Hematopoietic multipotent progenitor cell treated with erythropoietin and hydrocortisone succinate and interleukin-3 and kit ligand, for 15 days (in vitro differentiated cells): Measurements from ENCODE around the gene TUBB4B.
"Not testable (repeated sequence)": the region's sequence is repeated elsewhere in the genome, so short reads cannot be mapped to it uniquely, and the experiment has no call there.

ENCODE experiments used
- DNase-seq: peaks from one replicate; pipeline ENCODE4 v3.0.0-alpha.2; 2015; ENCODE audit warnings: low spot score

The TUBB4B gene

GRCh38 chr9:137252555-137253506, 11.7 kb downstream of the TUBB4B start:
- no peak for DNase-seq

GRCh38 chr9:137253717-137254623, 12.9 kb downstream of the TUBB4B start:
- DNase-seq = no peak

GRCh38 chr9:137254624-137255447, 13.7 kb downstream of the TUBB4B start, which contains the start of gene NELFB:
Gene NELFB, plus strand, starts transcription at chr9:137255327.
- DNase-seq = peak; percentile 90

GRCh38 chr9:137255448-137256114, 14.5 kb downstream of the TUBB4B start:
- no peak for DNase-seq

- no peak for DNase-seq
Observed at GRCh38 chr9:137256362-137256761, 15.3 kb downstream of the TUBB4B start.

GRCh38 chr9:137256856-137257255, 15.8 kb downstream of the TUBB4B start:
- DNase-seq = no peak

- not testable (repeated sequence) for DNase-seq
Observed at GRCh38 chr9:137262173-137262908, 21.3 kb downstream of the TUBB4B start.

- DNase-seq = no peak
Observed at GRCh38 chr9:137262909-137263285, 21.8 kb downstream of the TUBB4B start.

GRCh38 chr9:137263506-137263905, 22.4 kb downstream of the TUBB4B start:
- DNase-seq = no peak

GRCh38 chr9:137264067-137264466, 23.0 kb downstream of the TUBB4B start:
- no peak for DNase-seq

- DNase-seq = no peak
Observed at GRCh38 chr9:137265496-137266161, 24.5 kb downstream of the TUBB4B start.

- DNase-seq = no peak
Observed at GRCh38 chr9:137266162-137266527, 25.1 kb downstream of the TUBB4B start.

GRCh38 chr9:137266585-137267453, 25.7 kb downstream of the TUBB4B start:
- DNase-seq = no peak

- DNase-seq = no peak
Observed at GRCh38 chr9:137267933-137268355, 26.9 kb downstream of the TUBB4B start.

- DNase-seq = no peak
Observed at GRCh38 chr9:137268538-137269201, 27.6 kb downstream of the TUBB4B start.

GRCh38 chr9:137269231-137269772, 28.2 kb downstream of the TUBB4B start:
- no peak for DNase-seq

GRCh38 chr9:137270929-137271695, 30.0 kb downstream of the TUBB4B start:
- no peak for DNase-seq
